Measurements from ENCODE around the gene SOX5.

SOX5 gene

GRCh38 chr12:23949348-23950209 is at the start of gene SOX5:
Gene SOX5, minus strand, starts transcription at chr12:23949670. Its CDS starts 69 bp downstream, at chr12:23949601.
- no peaks in the 10 kb centered on the region for H3K27me3 ChIP-seq (ENCODE audit: insufficient read depth, low read length)
- peak within 1 kb of the TSS; percentile 72 for H3K4me3 ChIP-seq (ENCODE audit: low read length)
- H3K4me1 ChIP-seq (ENCODE audit: insufficient read depth, low read length) = peaks cover 15% of the 10 kb centered on the region
- H3K36me3 ChIP-seq (ENCODE audit: insufficient read depth, low read length) = no peaks in the 10 kb centered on the region
- no peaks in the 10 kb centered on the region for H3K9me3 ChIP-seq (ENCODE audit: low read length)
- H2AFZ ChIP-seq (ENCODE audit: low read depth, low read length) = peak within 1 kb of the TSS; percentile 23

- Histone ChIP-seq H3K9me3 (ENCODE audit: low read length) (no peaks in the 10 kb centered on the region), H3K4me3 (ENCODE audit: low read length) (no peak overlapping the region), H3K4me1 (ENCODE audit: insufficient read depth, low read length) (no peaks in the 10 kb centered on the region), H2AFZ (ENCODE audit: low read depth, low read length) (no peak overlapping the region), H3K27me3 (ENCODE audit: insufficient read depth, low read length) (no peaks in the 10 kb centered on the region), H3K36me3 (ENCODE audit: insufficient read depth, low read length) (no peaks in the 10 kb centered on the region)
These were observed 37.6 kb upstream of the SOX5 start for GRCh38 chr12:23987046-23987445.

- Histone ChIP-seq H3K4me3 (ENCODE audit: low read length) (no peak overlapping the region), H2AFZ (ENCODE audit: low read depth, low read length) (no peak overlapping the region), H3K27me3 (ENCODE audit: insufficient read depth, low read length) (no peaks in the 10 kb centered on the region), H3K4me1 (ENCODE audit: insufficient read depth, low read length) (no peaks in the 10 kb centered on the region), H3K36me3 (ENCODE audit: insufficient read depth, low read length) (no peaks in the 10 kb centered on the region), H3K9me3 (ENCODE audit: low read length) (no peaks in the 10 kb centered on the region)
These were observed 31.4 kb upstream of the SOX5 start for GRCh38 chr12:23980826-23981225.

GRCh38 chr12:23964812-23965211 is 15.3 kb upstream of the SOX5 start:
- Histone ChIP-seq H2AFZ (ENCODE audit: low read depth, low read length) (no peak overlapping the region), H3K4me3 (ENCODE audit: low read length) (no peak overlapping the region), H3K4me1 (ENCODE audit: insufficient read depth, low read length) (no peaks in the 10 kb centered on the region), H3K9me3 (ENCODE audit: low read length) (no peaks in the 10 kb centered on the region), H3K27me3 (ENCODE audit: insufficient read depth, low read length) (no peaks in the 10 kb centered on the region), H3K36me3 (ENCODE audit: insufficient read depth, low read length) (no peaks in the 10 kb centered on the region)

- Histone ChIP-seq H3K4me3 (ENCODE audit: low read length) (no peak overlapping the region), H3K9me3 (ENCODE audit: low read length) (no peaks in the 10 kb centered on the region), H3K27me3 (ENCODE audit: insufficient read depth, low read length) (no peaks in the 10 kb centered on the region), H2AFZ (ENCODE audit: low read depth, low read length) (no peak overlapping the region), H3K4me1 (ENCODE audit: insufficient read depth, low read length) (no peaks in the 10 kb centered on the region), H3K36me3 (ENCODE audit: insufficient read depth, low read length) (no peaks in the 10 kb centered on the region)
These were observed 10.4 kb upstream of the SOX5 start for GRCh38 chr12:23959826-23960225.

GRCh38 chr12:23954332-23954731 is 4.9 kb upstream of the SOX5 start:
- Histone ChIP-seq H3K4me3 (ENCODE audit: low read length) (no peak overlapping the region), H3K9me3 (ENCODE audit: low read length) (no peaks in the 10 kb centered on the region), H3K36me3 (ENCODE audit: insufficient read depth, low read length) (no peaks in the 10 kb centered on the region), H3K4me1 (ENCODE audit: insufficient read depth, low read length) (peaks cover 6% of the 10 kb centered on the region), H2AFZ (ENCODE audit: low read depth, low read length) (no peak overlapping the region), H3K27me3 (ENCODE audit: insufficient read depth, low read length) (no peaks in the 10 kb centered on the region)

GRCh38 chr12:23952071-23952470 is 2.6 kb upstream of the SOX5 start:
- H3K27me3 ChIP-seq (ENCODE audit: insufficient read depth, low read length) = no peaks in the 10 kb centered on the region
- no peaks in the 10 kb centered on the region for H3K9me3 ChIP-seq (ENCODE audit: low read length)
- no peak overlapping the region for H3K4me3 ChIP-seq (ENCODE audit: low read length)
- H3K36me3 ChIP-seq (ENCODE audit: insufficient read depth, low read length) = no peaks in the 10 kb centered on the region
- H3K4me1 ChIP-seq (ENCODE audit: insufficient read depth, low read length) = peaks cover 10% of the 10 kb centered on the region
- H2AFZ ChIP-seq (ENCODE audit: low read depth, low read length) = no peak overlapping the region

GRCh38 chr12:23950775-23951451 is 1.4 kb upstream of the SOX5 start:
- Histone ChIP-seq H3K4me1 (ENCODE audit: insufficient read depth, low read length) (peaks cover 12% of the 10 kb centered on the region), H3K36me3 (ENCODE audit: insufficient read depth, low read length) (no peaks in the 10 kb centered on the region), H3K4me3 (ENCODE audit: low read length) (peak overlapping the region; percentile 72), H3K9me3 (ENCODE audit: low read length) (no peaks in the 10 kb centered on the region), H2AFZ (ENCODE audit: low read depth, low read length) (peak overlapping the region; percentile 18), H3K27me3 (ENCODE audit: insufficient read depth, low read length) (no peaks in the 10 kb centered on the region)

GRCh38 chr12:23950210-23950774 is 822 bp upstream of the SOX5 start:
- Histone ChIP-seq H3K9me3 (ENCODE audit: low read length) (no peaks in the 10 kb centered on the region), H3K4me1 (ENCODE audit: insufficient read depth, low read length) (peaks cover 15% of the 10 kb centered on the region), H3K4me3 (ENCODE audit: low read length) (peak overlapping the region; percentile 72), H2AFZ (ENCODE audit: low read depth, low read length) (peak overlapping the region; percentile 2), H3K36me3 (ENCODE audit: insufficient read depth, low read length) (no peaks in the 10 kb centered on the region), H3K27me3 (ENCODE audit: insufficient read depth, low read length) (no peaks in the 10 kb centered on the region)

- H3K36me3 ChIP-seq (ENCODE audit: insufficient read depth, low read length) = no peaks in the 10 kb centered on the region
- H3K4me3 ChIP-seq (ENCODE audit: low read length) = peak overlapping the region; percentile 72
- H3K4me1 ChIP-seq (ENCODE audit: insufficient read depth, low read length) = peaks cover 15% of the 10 kb centered on the region
- peak overlapping the region; percentile 23 for H2AFZ ChIP-seq (ENCODE audit: low read depth, low read length)
- H3K27me3 ChIP-seq (ENCODE audit: insufficient read depth, low read length) = no peaks in the 10 kb centered on the region
- no peaks in the 10 kb centered on the region for H3K9me3 ChIP-seq (ENCODE audit: low read length)
These were observed 1.2 kb downstream of the SOX5 start for GRCh38 chr12:23948291-23948690.

GRCh38 chr12:23947395-23947794 is 2.1 kb downstream of the SOX5 start:
- Histone ChIP-seq H3K9me3 (ENCODE audit: low read length) (no peaks in the 10 kb centered on the region), H3K27me3 (ENCODE audit: insufficient read depth, low read length) (no peaks in the 10 kb centered on the region), H3K4me1 (ENCODE audit: insufficient read depth, low read length) (peaks cover 15% of the 10 kb centered on the region), H3K4me3 (ENCODE audit: low read length) (peak overlapping the region; percentile 72), H2AFZ (ENCODE audit: low read depth, low read length) (no peak overlapping the region), H3K36me3 (ENCODE audit: insufficient read depth, low read length) (peaks cover 3% of the 10 kb centered on the region)

GRCh38 chr12:23945249-23945648 is 4.2 kb downstream of the SOX5 start:
- H3K27me3 ChIP-seq (ENCODE audit: insufficient read depth, low read length) = no peaks in the 10 kb centered on the region
- no peak overlapping the region for H2AFZ ChIP-seq (ENCODE audit: low read depth, low read length)
- H3K9me3 ChIP-seq (ENCODE audit: low read length) = no peaks in the 10 kb centered on the region
- H3K36me3 ChIP-seq (ENCODE audit: insufficient read depth, low read length) = peaks cover 3% of the 10 kb centered on the region
- peaks cover 10% of the 10 kb centered on the region for H3K4me1 ChIP-seq (ENCODE audit: insufficient read depth, low read length)
- no peak overlapping the region for H3K4me3 ChIP-seq (ENCODE audit: low read length)

- Histone ChIP-seq H3K27me3 (ENCODE audit: insufficient read depth, low read length) (no peaks in the 10 kb centered on the region), H3K9me3 (ENCODE audit: low read length) (no peaks in the 10 kb centered on the region), H3K4me3 (ENCODE audit: low read length) (no peak overlapping the region), H3K4me1 (ENCODE audit: insufficient read depth, low read length) (peaks cover 10% of the 10 kb centered on the region), H3K36me3 (ENCODE audit: insufficient read depth, low read length) (peaks cover 3% of the 10 kb centered on the region), H2AFZ (ENCODE audit: low read depth, low read length) (no peak overlapping the region)
These were observed 5.4 kb downstream of the SOX5 start for GRCh38 chr12:23944067-23944466.
